ENCODE data around the gene TMOD4. TPM values are rescaled to one million over a fixed set of nuclear protein-coding genes. Genes with fewer than 3 reads are reported as not detected.
A peak's percentile ranks its signal among the peaks of the same experiment; 100 is the strongest.

The TMOD4 gene
- total RNA-seq: 1.5 and 2.0 TPM in 2 replicates
- long read RNA-seq: 0 reads

DNA sequence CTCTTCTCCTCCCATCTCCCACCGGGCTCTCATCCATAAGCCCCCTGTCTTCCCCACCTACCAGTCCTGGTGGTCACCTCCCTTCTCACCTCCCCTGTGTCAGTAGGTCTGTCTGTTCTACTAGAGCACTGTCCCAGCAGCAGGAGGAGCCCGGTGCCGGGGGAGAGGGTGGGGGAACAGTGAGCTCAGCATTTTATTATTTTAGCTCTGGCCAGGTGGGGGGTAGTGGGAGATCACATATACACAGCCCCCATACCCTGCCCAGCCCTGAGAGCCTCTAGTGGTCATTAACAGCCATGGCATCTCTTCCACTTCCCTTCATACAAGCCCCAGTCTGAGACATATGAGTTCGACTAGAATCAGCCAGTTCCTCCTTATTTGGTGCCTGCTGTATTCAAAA lies at the start of gene TMOD4:
TMOD4 (minus strand) TSS at position 119 of the 400 bp plus-strand sequence. CDS start 1,106 bp downstream, outside the sequence.
- peaks cover 25% of the 10 kb centered on the region for H3K36me3 Mint-ChIP-seq (ENCODE audit: insufficient read depth)

DNA sequence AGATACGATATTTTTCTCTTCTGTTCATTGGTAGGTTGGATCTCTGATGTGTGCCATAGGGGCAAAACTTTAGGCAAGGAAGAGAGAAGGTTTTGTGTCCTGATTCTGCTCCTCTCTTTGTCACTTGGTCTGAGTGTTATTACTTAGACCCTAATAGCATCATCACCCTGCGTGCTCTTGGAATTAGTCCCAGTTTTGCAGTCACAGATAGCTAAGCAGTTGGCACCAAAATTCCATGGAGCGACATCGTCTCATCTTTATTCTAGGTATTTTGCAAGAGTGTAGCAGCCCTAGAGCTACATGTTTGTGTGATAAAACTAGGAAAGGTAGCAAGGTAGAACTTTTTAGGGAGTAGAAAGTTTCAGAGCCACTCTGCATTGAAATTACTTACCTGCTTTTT lies 46.3 kb upstream of the TMOD4 start:
- DNase-seq (ENCODE audit: low spot score, unreplicated experiment): no peak
- peaks cover 5% of the 10 kb centered on the region for H3K36me3 Mint-ChIP-seq (ENCODE audit: insufficient read depth)
- TF ChIP-seq CTCF (IDR thresholded peaks at IDR 0.05; ENCODE audit: unreplicated experiment): no peak
- no peak overlapping the region for H3K27ac Mint-ChIP-seq
- no peaks in the 10 kb centered on the region for H3K4me1 Mint-ChIP-seq (ENCODE audit: low read depth)
- no peaks in the 10 kb centered on the region for H3K27me3 Mint-ChIP-seq
- no peaks in the 10 kb centered on the region for H3K9me3 Mint-ChIP-seq (ENCODE audit: low read depth)
- H3K4me3 Mint-ChIP-seq (ENCODE audit: low read depth): no peak overlapping the region

More for the DNA sequence above, at the start of gene TMOD4:
- Mint-ChIP-seq H3K4me3 (ENCODE audit: low read depth) (no peak within 1 kb of the TSS), H3K27me3 (no peaks in the 10 kb centered on the region), H3K4me1 (ENCODE audit: low read depth) (no peaks in the 10 kb centered on the region), H3K27ac (no peak within 1 kb of the TSS), H3K9me3 (ENCODE audit: low read depth) (no peaks in the 10 kb centered on the region)
- no peak for DNase-seq (ENCODE audit: low spot score, unreplicated experiment)
- TF ChIP-seq CTCF (IDR thresholded peaks at IDR 0.05; ENCODE audit: unreplicated experiment): peak; percentile 48

DNA sequence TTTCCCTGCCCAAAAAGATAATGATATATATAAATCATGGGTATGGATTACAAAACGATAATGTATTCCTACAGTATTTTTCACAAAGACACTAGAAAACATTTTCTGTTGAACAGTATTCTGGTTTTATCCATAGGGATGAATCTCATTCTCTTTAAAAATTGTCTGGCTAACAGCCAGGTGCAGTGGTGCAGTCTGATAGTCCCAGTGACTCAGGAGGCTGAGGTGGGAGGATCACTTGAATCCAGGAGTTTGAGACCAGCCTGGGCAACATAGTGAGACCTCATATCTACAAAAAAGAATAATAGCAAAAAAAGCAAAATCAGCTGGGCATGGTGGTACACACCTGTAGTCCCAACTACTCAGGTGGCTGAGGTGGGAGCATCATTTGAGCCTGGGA lies 45.8 kb upstream of the TMOD4 start:
- Mint-ChIP-seq H3K4me1 (ENCODE audit: low read depth) (peaks cover under 1% of the 10 kb centered on the region), H3K27me3 (no peaks in the 10 kb centered on the region), H3K27ac (no peak overlapping the region), H3K4me3 (ENCODE audit: low read depth) (no peak overlapping the region), H3K9me3 (ENCODE audit: low read depth) (no peaks in the 10 kb centered on the region), H3K36me3 (ENCODE audit: insufficient read depth) (peaks cover 2% of the 10 kb centered on the region)
- no peak for DNase-seq (ENCODE audit: low spot score, unreplicated experiment)
- no peak for TF ChIP-seq CTCF (IDR thresholded peaks at IDR 0.05; ENCODE audit: unreplicated experiment)

GRCh38 chr1:151213560-151213959 lies 37.8 kb upstream of the TMOD4 start:
- no peaks in the 10 kb centered on the region for H3K9me3 Mint-ChIP-seq (ENCODE audit: low read depth)
- H3K27ac Mint-ChIP-seq: peak overlapping the region; percentile 78
- no peak overlapping the region for H3K4me3 Mint-ChIP-seq (ENCODE audit: low read depth)
- DNase-seq (ENCODE audit: low spot score, unreplicated experiment): no peak
- TF ChIP-seq CTCF (IDR thresholded peaks at IDR 0.05; ENCODE audit: unreplicated experiment): no peak
- peaks cover 10% of the 10 kb centered on the region for H3K4me1 Mint-ChIP-seq (ENCODE audit: low read depth)
- peaks cover 15% of the 10 kb centered on the region for H3K36me3 Mint-ChIP-seq (ENCODE audit: insufficient read depth)
- H3K27me3 Mint-ChIP-seq: no peaks in the 10 kb centered on the region

DNA sequence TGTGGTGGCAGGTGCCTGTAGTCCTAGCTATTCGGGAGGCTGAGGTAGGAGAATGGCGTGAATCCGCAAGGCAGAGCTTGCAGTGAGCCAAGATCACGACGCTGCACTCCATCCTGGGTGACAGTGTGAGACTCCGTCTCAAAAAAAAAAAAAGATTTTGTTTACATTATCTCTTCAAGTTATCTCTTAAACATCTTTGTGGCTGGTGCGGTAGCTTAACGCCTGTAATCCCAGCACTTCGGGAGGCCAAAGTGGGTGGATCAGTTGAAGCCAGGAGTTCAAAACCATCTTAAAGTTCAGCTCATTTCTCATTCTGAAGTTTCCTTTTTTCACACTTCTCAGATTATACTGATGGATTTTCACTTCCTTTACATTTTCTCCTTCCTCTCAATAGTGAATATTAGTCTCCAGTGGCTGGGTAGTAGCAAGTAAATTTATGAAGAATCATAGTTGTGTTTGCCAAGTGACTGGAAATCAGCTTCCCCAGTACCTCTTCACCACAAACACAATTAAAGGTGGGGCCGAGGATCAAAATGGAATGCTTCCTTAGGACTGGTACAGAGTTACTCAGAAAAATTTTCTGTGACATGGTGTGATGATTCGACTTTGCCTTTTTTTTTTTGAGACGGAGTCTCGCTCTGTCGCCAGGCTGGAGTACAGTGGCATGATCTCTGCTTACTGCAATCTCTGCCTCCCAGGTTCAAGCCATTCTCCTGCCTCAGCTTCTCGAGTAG lies 36.4 kb upstream of the TMOD4 start:
- Mint-ChIP-seq H3K27ac (peak overlapping the region; percentile 94), H3K9me3 (ENCODE audit: low read depth) (no peaks in the 10 kb centered on the region), H3K36me3 (ENCODE audit: insufficient read depth) (peaks cover 18% of the 10 kb centered on the region), H3K4me1 (ENCODE audit: low read depth) (peaks cover 10% of the 10 kb centered on the region), H3K4me3 (ENCODE audit: low read depth) (no peak overlapping the region), H3K27me3 (no peaks in the 10 kb centered on the region)
- no peak for TF ChIP-seq CTCF (IDR thresholded peaks at IDR 0.05; ENCODE audit: unreplicated experiment)
- DNase-seq (ENCODE audit: low spot score, unreplicated experiment): no peak

Data from progenitor cell of endocrine pancreas (in vitro differentiated cells).